Activated B cell treated with CpG ODN at 0.5 μM for 24 hours (primary cell): ENCODE measurements around the gene SMARCB1. TPM values are rescaled to one million over a fixed set of nuclear protein-coding genes. Genes with fewer than 3 reads are reported as not detected.

Experiments used
- ATAC-seq: fragments of 200-7000 bp; cut with Tn5 transposase; one replicate; pipeline ENCODE4 v1.10.0; 2021; ENCODE audit warnings: low read depth, mild to moderate bottlenecking, moderate library complexity
- CTCF ChIA-PET: fragments of 350-600 bp; sonication (Branson Sonifier 250); formaldehyde crosslinking; loops from one replicate; lab custom pipeline; 2021; ENCODE audit warnings: antibody characterized with exemption; lab: Charles Lee
- POLR2A ChIA-PET: fragments of 350-600 bp; sonication (Branson Sonifier 250); formaldehyde crosslinking; loops from one replicate; lab custom pipeline; 2021; ENCODE audit warnings: antibody characterized with exemption; lab: Charles Lee
- DNase-seq: peaks from one replicate; pipeline ENCODE4 v3.0.0; 2022
- H3K27ac Mint-ChIP-seq: one replicate; pipeline ENCODE4 v1.8.0; 2020; ENCODE audit warnings: mixed read lengths
- H3K27me3 Mint-ChIP-seq: one replicate; pipeline ENCODE4 v1.8.0; 2021; ENCODE audit warnings: mixed read lengths
- H3K36me3 Mint-ChIP-seq: one replicate; pipeline ENCODE4 v1.8.0; 2021; ENCODE audit warnings: low read depth, mixed read lengths
- H3K4me1 Mint-ChIP-seq: one replicate; pipeline ENCODE4 v1.8.0; 2021; ENCODE audit warnings: mixed read lengths
- H3K4me3 Mint-ChIP-seq: one replicate; pipeline ENCODE4 v1.8.0; 2020; ENCODE audit warnings: mild to moderate bottlenecking, mixed read lengths
- H3K9me3 Mint-ChIP-seq: one replicate; pipeline ENCODE4 v1.8.0; 2020; ENCODE audit warnings: mixed read lengths
- intact Hi-C: fragments of 100-400 bp; cut with micrococcal nuclease; formaldehyde crosslinking; loops from one replicate; pipeline ENCODE4 v1.15.1; 2024
- total RNA-seq: library from RNA; stranded (reverse); gene quantifications from 2 replicates; pipeline ENCODE4 v1.2.3, GENCODE V29; 2022
- TF ChIP-seq, protein P1 (sequence below): fragments of 200-600 bp; IDR thresholded peaks from one replicate; pipeline ENCODE4 v1.8.0; 2022; ENCODE audit warnings: antibody characterized with exemption, mild to moderate bottlenecking

Gene SMARCB1
- total RNA-seq, 1 donor from 2014 or later: 161 TPM

DNA sequence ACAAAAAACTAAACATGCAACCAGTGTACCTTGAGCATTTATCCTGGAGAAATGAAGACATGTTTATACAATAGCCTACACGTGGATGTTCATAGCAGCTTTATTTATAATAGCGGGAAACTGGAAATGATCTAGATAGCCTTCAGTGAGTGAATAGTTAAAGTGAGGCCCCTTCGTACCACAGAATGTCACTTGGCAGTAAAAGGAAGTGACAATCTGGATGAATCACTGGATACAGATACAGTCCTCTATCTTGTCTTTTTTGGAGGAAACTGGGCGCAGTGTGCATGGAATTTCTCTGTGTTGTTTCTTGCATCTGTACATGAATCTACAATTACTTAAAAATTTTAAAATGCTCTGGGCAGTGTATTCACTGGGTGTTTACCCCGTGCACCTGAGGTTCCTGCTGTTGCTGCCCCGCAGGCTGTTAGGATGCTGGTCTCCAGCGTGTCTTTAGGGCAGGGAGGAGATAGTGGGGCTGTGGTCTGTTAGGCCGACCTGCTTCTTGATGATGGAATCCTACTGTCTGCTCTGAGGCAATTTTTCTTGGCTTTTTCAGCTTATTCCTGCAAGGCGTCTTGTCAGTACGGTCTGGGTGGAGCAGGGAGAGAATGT is 28.9 kb downstream of the SMARCB1 start:
- Mint-ChIP-seq H3K4me1 (peaks cover 50% of the 10 kb centered on the region), H3K36me3 (peaks cover 89% of the 10 kb centered on the region), H3K9me3 (no peaks in the 10 kb centered on the region), H3K4me3 (no peak overlapping the region), H3K27me3 (no peaks in the 10 kb centered on the region), H3K27ac (no peak overlapping the region)
- no peak for DNase-seq
- TF ChIP-seq, protein P1, sequence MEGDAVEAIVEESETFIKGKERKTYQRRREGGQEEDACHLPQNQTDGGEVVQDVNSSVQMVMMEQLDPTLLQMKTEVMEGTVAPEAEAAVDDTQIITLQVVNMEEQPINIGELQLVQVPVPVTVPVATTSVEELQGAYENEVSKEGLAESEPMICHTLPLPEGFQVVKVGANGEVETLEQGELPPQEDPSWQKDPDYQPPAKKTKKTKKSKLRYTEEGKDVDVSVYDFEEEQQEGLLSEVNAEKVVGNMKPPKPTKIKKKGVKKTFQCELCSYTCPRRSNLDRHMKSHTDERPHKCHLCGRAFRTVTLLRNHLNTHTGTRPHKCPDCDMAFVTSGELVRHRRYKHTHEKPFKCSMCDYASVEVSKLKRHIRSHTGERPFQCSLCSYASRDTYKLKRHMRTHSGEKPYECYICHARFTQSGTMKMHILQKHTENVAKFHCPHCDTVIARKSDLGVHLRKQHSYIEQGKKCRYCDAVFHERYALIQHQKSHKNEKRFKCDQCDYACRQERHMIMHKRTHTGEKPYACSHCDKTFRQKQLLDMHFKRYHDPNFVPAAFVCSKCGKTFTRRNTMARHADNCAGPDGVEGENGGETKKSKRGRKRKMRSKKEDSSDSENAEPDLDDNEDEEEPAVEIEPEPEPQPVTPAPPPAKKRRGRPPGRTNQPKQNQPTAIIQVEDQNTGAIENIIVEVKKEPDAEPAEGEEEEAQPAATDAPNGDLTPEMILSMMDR: no peak
- intact Hi-C loops: no loop called here
- CTCF ChIA-PET: interaction anchor here (1.2 kb wide), 1 partner anchor 42 kb away, joined by 3 read pairs; the partner anchor contains the start of gene SLC2A11
- no peak for ATAC-seq
- POLR2A ChIA-PET: interaction anchor here (0.6 kb wide), 1 partner anchor 43 kb away, joined by 3 read pairs; no protein-coding TSS in a partner anchor

DNA sequence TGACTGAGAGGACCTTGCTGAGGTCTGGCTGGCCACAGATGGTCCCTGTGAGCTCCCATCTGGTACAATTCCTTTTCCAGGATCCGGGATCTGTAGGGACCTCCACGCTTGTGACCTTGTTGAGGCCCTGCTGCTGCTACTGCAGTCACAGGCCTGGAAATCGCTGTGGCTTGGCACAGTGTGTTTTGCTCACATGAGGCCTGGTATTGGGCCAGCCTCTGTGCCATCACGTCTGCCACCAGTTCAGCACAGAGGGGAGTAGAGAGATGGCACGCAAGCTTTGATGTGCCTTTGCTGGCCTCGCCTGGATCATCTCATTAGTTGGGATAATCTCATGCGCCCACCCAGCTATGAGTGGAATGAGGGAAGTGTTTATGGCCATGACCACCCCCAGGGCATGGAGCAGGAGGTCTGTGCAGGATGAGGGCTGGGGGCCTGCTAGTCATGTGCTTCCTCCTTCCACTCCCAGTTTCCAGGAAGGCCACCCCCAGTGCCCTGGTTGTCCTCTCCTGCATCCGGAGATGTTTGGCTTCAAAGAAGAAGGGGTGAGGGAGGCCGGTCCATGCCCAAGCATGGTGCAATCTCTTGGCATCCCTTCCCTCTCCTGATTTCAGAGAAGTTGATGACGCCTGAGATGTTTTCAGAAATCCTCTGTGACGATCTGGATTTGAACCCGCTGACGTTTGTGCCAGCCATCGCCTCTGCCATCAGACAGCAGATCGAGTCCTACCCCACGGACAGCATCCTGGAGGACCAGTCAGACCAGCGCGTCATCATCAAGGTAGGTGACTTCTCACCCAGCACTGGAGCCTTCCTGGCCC is 29.6 kb downstream of the SMARCB1 start:
- CTCF ChIA-PET: interaction anchor here (1.2 kb wide), 1 partner anchor 41 kb away, joined by 3 read pairs; the partner anchor contains the start of gene SLC2A11

DNA sequence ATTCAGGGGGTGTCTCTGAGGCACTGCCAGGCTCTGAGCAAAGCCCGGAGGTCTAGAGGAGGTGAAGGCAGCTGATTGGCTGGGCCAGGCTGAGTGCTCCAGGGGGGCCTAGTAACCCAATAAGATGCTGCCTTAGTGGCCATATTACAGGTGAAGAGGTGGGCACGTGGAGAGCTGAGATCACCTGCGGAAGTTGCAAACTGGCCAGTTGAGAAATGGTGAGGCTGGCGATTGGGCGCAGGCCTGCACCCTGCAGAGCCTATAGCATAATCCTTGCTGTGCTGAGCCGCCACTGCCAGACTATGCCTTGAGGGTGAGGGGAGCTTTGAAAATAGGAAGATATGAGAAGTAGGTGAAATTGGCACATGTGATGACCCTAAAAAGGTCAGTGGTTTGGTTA is 30.4 kb downstream of the SMARCB1 start:
- Mint-ChIP-seq H3K27me3 (no peaks in the 10 kb centered on the region), H3K4me1 (peaks cover 46% of the 10 kb centered on the region), H3K4me3 (no peak overlapping the region), H3K36me3 (peaks cover 89% of the 10 kb centered on the region), H3K9me3 (no peaks in the 10 kb centered on the region), H3K27ac (no peak overlapping the region)
- intact Hi-C loops: no loop called here
- CTCF ChIA-PET: no interaction called here
- no peak for DNase-seq
- POLR2A ChIA-PET: interaction anchor here (1.1 kb wide), 1 partner anchor 15 kb away, joined by 3 read pairs; no protein-coding TSS in a partner anchor
- no peak for ATAC-seq
- TF ChIP-seq, protein P1: no peak

More for the DNA sequence above, 29.6 kb downstream of the SMARCB1 start:
- Mint-ChIP-seq H3K27me3 (no peaks in the 10 kb centered on the region), H3K36me3 (peaks cover 89% of the 10 kb centered on the region), H3K9me3 (no peaks in the 10 kb centered on the region), H3K4me1 (peaks cover 51% of the 10 kb centered on the region), H3K27ac (no peak overlapping the region), H3K4me3 (no peak overlapping the region)
- intact Hi-C loops: no loop called here
- no peak for ATAC-seq
- POLR2A ChIA-PET: interaction anchor here (0.6 to 1.1 kb wide), 2 partner anchors 15 to 42 kb away, joined by 3 read pairs; no protein-coding TSS in a partner anchor
- TF ChIP-seq, protein P1: no peak
- DNase-seq: no peak

DNA sequence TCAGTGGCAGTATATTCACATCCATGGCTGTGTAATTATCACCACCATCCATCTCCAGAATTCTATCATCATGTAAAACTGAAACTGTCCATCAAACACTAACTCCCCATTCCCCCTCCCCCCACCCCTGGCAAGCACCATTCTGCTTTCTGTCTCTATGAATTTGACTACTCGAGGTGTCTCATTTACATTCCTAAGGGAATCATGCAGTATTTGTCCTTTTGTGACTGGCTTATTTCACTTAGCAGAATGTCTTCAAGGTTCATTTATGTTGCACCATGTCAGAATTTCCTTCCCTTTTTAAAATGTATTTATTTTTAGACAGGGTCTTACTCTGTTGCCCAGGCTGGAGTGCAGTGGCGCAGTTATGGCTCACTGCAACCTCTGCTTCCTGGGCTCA is 31.8 kb downstream of the SMARCB1 start:
- peaks cover 92% of the 10 kb centered on the region for H3K36me3 Mint-ChIP-seq
- TF ChIP-seq, protein P1: no peak
- ATAC-seq: peak; percentile 59
- H3K27me3 Mint-ChIP-seq: no peaks in the 10 kb centered on the region
- ChIA-PET POLR2A (no interaction called here), CTCF (no interaction called here)
- DNase-seq: no peak
- H3K4me1 Mint-ChIP-seq: peaks cover 54% of the 10 kb centered on the region
- no peaks in the 10 kb centered on the region for H3K9me3 Mint-ChIP-seq
- H3K4me3 Mint-ChIP-seq: peak overlapping the region; percentile 63
- peak overlapping the region; percentile 66 for H3K27ac Mint-ChIP-seq
- intact Hi-C loops: no loop called here
